Endothelial cell of umbilical vein (primary cell): Measurements from ENCODE around the gene AMIGO1. TPM values are rescaled to one million over a fixed set of nuclear protein-coding genes. Genes with fewer than 3 reads are reported as not detected.

ENCODE experiments used
- BruUV-seq: library from RNA; stranded (reverse); fragments of 400-500 nt; replicated peaks from 2 replicates; lab custom pipeline; 2021; lab: Mats Ljungman, UMichigan
- CTCF ChIA-PET: fragments of 300-600, 350-600 bp; sonication (Branson Sonifier 250); formaldehyde crosslinking; loops from one replicate; lab custom pipeline; 2021; ENCODE audit warnings: antibody characterized with exemption, inconsistent platforms; lab: Charles Lee
- POLR2A ChIA-PET: fragments of 300-600, 350-600 bp; sonication (Branson Sonifier 250); formaldehyde crosslinking; loops from one replicate; lab custom pipeline; 2021; ENCODE audit warnings: antibody characterized with exemption, inconsistent platforms; lab: Charles Lee
- DNase-seq: peaks from one replicate; pipeline ENCODE4 v3.0.0-alpha.2; 2011; ENCODE audit warnings: low read depth, low spot score
- FAIRE-seq: peaks from 2 replicates; lab custom pipeline; 2011; peaks lifted over from hg19 to GRCh38; lab: Jason Lieb, UNC
- H2AFZ ChIP-seq: 2 replicates; pipeline ENCODE4 v1.6.0; 2012; ENCODE audit warnings: low read depth, low read length, control low read depth, inconsistent platforms
- H3K27ac ChIP-seq: 2 replicates; pipeline ENCODE4 v1.5.1; 2011; ENCODE audit warnings: low read depth, mild to moderate bottlenecking, control low read depth, low read length, moderate library complexity; ENCODE audit not compliant: insufficient read depth
- H3K27me3 ChIP-seq, 2 experiments: 2 replicates each; pipeline versions ENCODE4 v1.6.0 to v1.6.1; 2011; ENCODE audit warnings: low read length in 2 of 2, mixed read lengths in 1 of 2; ENCODE audit not compliant: control insufficient read depth in 2 of 2, insufficient read depth in 2 of 2
- H3K36me3 ChIP-seq, 2 experiments: 2 replicates in 1 of 2; 3 replicates in 1 of 2; pipeline ENCODE4 v1.5.1; 2011; ENCODE audit warnings: low read length in 2 of 2, mild to moderate bottlenecking in 1 of 2, moderate library complexity in 1 of 2; ENCODE audit not compliant: control insufficient read depth in 2 of 2, insufficient read depth in 2 of 2; ENCODE audit errors: extremely low read depth in 1 of 2
- H3K4me1 ChIP-seq: 3 replicates; pipeline ENCODE4 v1.5.1; 2011; ENCODE audit warnings: mild to moderate bottlenecking, low read length; ENCODE audit not compliant: control insufficient read depth, insufficient read depth; ENCODE audit errors: extremely low read depth
- H3K4me2 ChIP-seq: 2 replicates; pipeline ENCODE4 v1.6.1; 2011; ENCODE audit warnings: low read length, control low read depth, mixed read lengths; ENCODE audit not compliant: insufficient read depth
- H3K4me3 ChIP-seq, 3 experiments: fragments of 200-600 bp in 1 of 3; sonication (generic), shearing (Covaris generic) in 1 of 3; replicated peaks in 1 of 3; 2 replicates each; pipeline ENCODE4 v1.5.1; 2011 to 2016; ENCODE audit warnings: control low read depth in 3 of 3, low read length in 3 of 3, mild to moderate bottlenecking in 2 of 3, inconsistent platforms in 1 of 3, low read depth in 1 of 3, moderate library complexity in 1 of 3; ENCODE audit not compliant: insufficient read depth in 1 of 3
- H3K79me2 ChIP-seq: 2 replicates; pipeline ENCODE4 v1.6.0; 2012; ENCODE audit warnings: low read length, inconsistent platforms; ENCODE audit not compliant: control insufficient read depth, insufficient read depth
- H3K9ac ChIP-seq: replicated peaks from 2 replicates; pipeline ENCODE3; 2011; ENCODE audit warnings: low read length, control low read depth; ENCODE audit not compliant: insufficient read depth; ENCODE audit errors: extremely low read depth
- H3K9me1 ChIP-seq: replicated peaks from 3 replicates; pipeline ENCODE4 v1.6.0; 2011; ENCODE audit warnings: mild to moderate bottlenecking, low read length; ENCODE audit not compliant: control insufficient read depth, insufficient read depth; ENCODE audit errors: extremely low read depth
- H3K9me3 ChIP-seq: replicated peaks from 2 replicates; pipeline ENCODE4 v1.5.1; 2012; ENCODE audit warnings: low read length, inconsistent platforms; ENCODE audit not compliant: control insufficient read depth, insufficient read depth
- H4K20me1 ChIP-seq: replicated peaks from 2 replicates; pipeline ENCODE3; 2011; ENCODE audit warnings: mild to moderate bottlenecking, low read length; ENCODE audit not compliant: control insufficient read depth, insufficient read depth; ENCODE audit errors: extremely low read depth
- CTCF ChIP-seq, 2 donors: IDR thresholded peaks; 1 replicate in 1 of 2; 2 replicates in 1 of 2; pipeline ENCODE4 v1.5.1; 2011; ENCODE audit warnings: low read length in 2 of 2, mild to moderate bottlenecking in 2 of 2, moderate library complexity in 2 of 2, control low read depth in 1 of 2, inconsistent platforms in 1 of 2, low read depth in 1 of 2; ENCODE audit not compliant: insufficient read depth in 1 of 2; ENCODE audit errors: extremely low read depth in 1 of 2
- EZH2 ChIP-seq: IDR thresholded peaks from 2 replicates; pipeline ENCODE4 v1.6.1; 2012; ENCODE audit warnings: borderline replicate concordance, low read depth, mild to moderate bottlenecking, moderate library complexity, low read length, inconsistent platforms; ENCODE audit not compliant: severe bottlenecking
- FOS ChIP-seq: IDR thresholded peaks from 2 replicates; pipeline ENCODE4 v1.6.1; 2011; ENCODE audit warnings: mild to moderate bottlenecking, low read length, moderate library complexity, borderline replicate concordance; ENCODE audit not compliant: insufficient read depth
- GATA2 ChIP-seq: IDR thresholded peaks from 2 replicates; pipeline ENCODE4 v1.7.0; 2011; ENCODE audit warnings: low read depth, mild to moderate bottlenecking, moderate library complexity, mixed read lengths, low read length; ENCODE audit not compliant: insufficient read length, insufficient read depth
- JUN ChIP-seq: IDR thresholded peaks from 2 replicates; pipeline ENCODE4 v1.6.1; 2011; ENCODE audit warnings: borderline replicate concordance, low read depth; ENCODE audit not compliant: insufficient read length, insufficient read depth
- MYC ChIP-seq: IDR thresholded peaks from one replicate; pipeline ENCODE4 v1.6.1; 2011; ENCODE audit warnings: mild to moderate bottlenecking, low read depth, low read length
- POLR2A ChIP-seq: IDR thresholded peaks from 2 replicates; pipeline ENCODE4 v1.6.1; 2012; ENCODE audit warnings: low read depth, mild to moderate bottlenecking, control low read depth, low read length
- POLR2AphosphoS5 ChIP-seq: IDR thresholded peaks from 2 replicates; pipeline ENCODE4 v1.6.1; 2012; ENCODE audit warnings: low read depth, mild to moderate bottlenecking, control low read depth, low read length, moderate library complexity; ENCODE audit not compliant: insufficient read depth
- dilution Hi-C: fragments of 300-500 bp; cut with MboI; formaldehyde crosslinking; loops from one replicate; pipeline ENCODE4 v1.15.0; 2019; ENCODE audit warnings: low sequenced_read_pairs; ENCODE audit not compliant: extremely low pct_ligation_motif_present
- intact Hi-C: fragments of 100-400 bp; cut with micrococcal nuclease; formaldehyde crosslinking; loops from one replicate; pipeline ENCODE4 v1.10.0; 2022
- polyA plus RNA-seq, 4 experiments: library from polyadenylated mRNA; depleted of rRNA in 3 of 4; stranded (reverse) in 3 of 4; unstranded in 1 of 4; fragments of >200 nt; gene quantifications; 2 replicates each; pipeline versions ENCODE4 v1.2.1 to v1.2.3, GENCODE V29; 2011 to 2012; ENCODE audit warnings: missing spikeins in 1 of 4
- total RNA-seq: library from RNA; stranded (reverse); gene quantifications from 2 replicates; pipeline ENCODE4 v1.2.3, GENCODE V29; 2021
- TF ChIP-seq, protein P1 (sequence below): IDR thresholded peaks from 2 replicates; pipeline ENCODE4 v1.6.1; 2011; ENCODE audit not compliant: insufficient read depth, insufficient read length

AMIGO1 gene
- total and polyA plus RNA-seq, 2 donors (not counting 3 experiments of a cell fraction or from before 2014, with no cell fraction given), result 0.80 to 0.88 TPM

DNA sequence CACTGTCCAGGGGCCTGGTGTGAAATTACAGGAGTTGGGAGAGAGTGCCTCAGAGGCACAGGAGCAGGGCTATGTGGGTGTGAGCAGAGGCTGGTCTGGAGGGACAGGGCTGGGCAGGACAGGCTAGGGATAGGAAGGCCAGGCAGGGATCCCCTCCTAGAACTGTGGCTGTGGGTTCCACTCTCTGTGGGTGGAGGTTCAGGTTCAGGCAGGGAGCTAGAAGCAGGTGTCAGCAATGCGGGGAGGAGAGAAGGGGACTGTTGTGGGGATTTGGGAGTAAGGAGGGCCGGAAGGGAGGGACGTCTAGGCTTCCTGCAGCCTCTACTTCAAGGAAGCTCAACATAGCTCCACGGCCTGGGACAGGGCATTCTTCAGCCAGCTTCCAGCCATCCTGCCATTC, 21.9 kb upstream of the AMIGO1 start:
- no peaks in the 10 kb centered on the region for H3K36me3 ChIP-seq
- H3K4me1 ChIP-seq, result peaks cover 4% of the 10 kb centered on the region
- H3K9ac ChIP-seq, result no peak overlapping the region
- POLR2A ChIA-PET, result no interaction called here
- intact Hi-C loops, result no loop called here
- H3K4me3 ChIP-seq, result no peak overlapping the region
- no peaks in the 10 kb centered on the region for H3K9me1 ChIP-seq
- H3K27me3 ChIP-seq, result peaks cover 2 to 10% of the 10 kb centered on the region in 2 experiments
- no TSS peak for BruUV-seq
- no peaks in the 10 kb centered on the region for H4K20me1 ChIP-seq
- DNase-seq, result no peak
- no peaks in the 10 kb centered on the region for H3K9me3 ChIP-seq
- H3K27ac ChIP-seq, result no peak overlapping the region
- FAIRE-seq, result no peak
- CTCF ChIA-PET, result interaction anchor here (0.6 to 18.7 kb wide), 23 partner anchors 9 to 503 kb away, joined by 3 to 955 read pairs (median 15); partner anchors contain the start of genes AHCYL1, AMIGO1, ATXN7L2 and CYB561D1
- H3K79me2 ChIP-seq, result no peaks in the 10 kb centered on the region
- H2AFZ ChIP-seq, result no peak overlapping the region
- H3K4me2 ChIP-seq, result no peak overlapping the region
- TF ChIP-seq MYC (no peak), CTCF (IDR thresholded peaks at IDR 0.05; ENCODE audit: extremely low read depth in 1 of 2, insufficient read depth in 1 of 2, low read depth in 1 of 2, low read length in 2 of 2) (no peak), POLR2AphosphoS5 (no peak), GATA2 (no peak), FOS (no peak), POLR2A (no peak), EZH2 (no peak), JUN (no peak)
- TF ChIP-seq, protein P1, sequence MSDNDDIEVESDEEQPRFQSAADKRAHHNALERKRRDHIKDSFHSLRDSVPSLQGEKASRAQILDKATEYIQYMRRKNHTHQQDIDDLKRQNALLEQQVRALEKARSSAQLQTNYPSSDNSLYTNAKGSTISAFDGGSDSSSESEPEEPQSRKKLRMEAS, result no peak
- dilution Hi-C loops, result no loop called here
